ENCODE data around the gene PLCH1. TPM values are rescaled to one million over a fixed set of nuclear protein-coding genes. Genes with fewer than 3 reads are reported as not detected.
"Not testable (repeated sequence)": the region's sequence is repeated elsewhere in the genome, so short reads cannot be mapped to it uniquely, and the experiment has no call there.

Gene PLCH1
- total RNA-seq, 1 donor: 0.36 TPM

GRCh38 chr3:155629556-155629955, 115.3 kb downstream of the PLCH1 start:
- no peak for TF ChIP-seq CTCF (IDR thresholded peaks at IDR 0.05; ENCODE audit: extremely low read depth, low read depth, low read length)
- Histone ChIP-seq H3K4me2 (ENCODE audit: insufficient read depth, low read length) (no peak overlapping the region), H3K4me1 (ENCODE audit: insufficient read depth, low read length) (no peaks in the 10 kb centered on the region), H3K27ac (ENCODE audit: low read depth, low read length) (no peak overlapping the region), H3K9me3 (ENCODE audit: low read depth, low read length) (no peaks in the 10 kb centered on the region), H3K4me3 (ENCODE audit: insufficient read depth, low read length) (no peak overlapping the region), H4K20me1 (ENCODE audit: insufficient read depth, low read length) (no peaks in the 10 kb centered on the region), H3K27me3 (ENCODE audit: insufficient read depth, low read length) (no peaks in the 10 kb centered on the region), H3K79me2 (ENCODE audit: insufficient read depth, low read length) (no peaks in the 10 kb centered on the region), H2AFZ (ENCODE audit: low read length) (no peak overlapping the region), H3K36me3 (ENCODE audit: insufficient read depth, low read length) (no peaks in the 10 kb centered on the region)
- DNase-seq (ENCODE audit: insufficient read length, low spot score, missing footprints): no peak

GRCh38 chr3:155629056-155629455, 115.8 kb downstream of the PLCH1 start:
- Histone ChIP-seq H3K36me3 (ENCODE audit: insufficient read depth, low read length) (no peaks in the 10 kb centered on the region), H4K20me1 (ENCODE audit: insufficient read depth, low read length) (no peaks in the 10 kb centered on the region), H3K79me2 (ENCODE audit: insufficient read depth, low read length) (no peaks in the 10 kb centered on the region), H3K9me3 (ENCODE audit: low read depth, low read length) (no peaks in the 10 kb centered on the region), H3K4me2 (ENCODE audit: insufficient read depth, low read length) (no peak overlapping the region), H2AFZ (ENCODE audit: low read length) (no peak overlapping the region), H3K4me1 (ENCODE audit: insufficient read depth, low read length) (no peaks in the 10 kb centered on the region), H3K27ac (ENCODE audit: low read depth, low read length) (no peak overlapping the region), H3K4me3 (ENCODE audit: insufficient read depth, low read length) (no peak overlapping the region), H3K27me3 (ENCODE audit: insufficient read depth, low read length) (no peaks in the 10 kb centered on the region)
- no peak for DNase-seq (ENCODE audit: insufficient read length, low spot score, missing footprints)
- no peak for TF ChIP-seq CTCF (IDR thresholded peaks at IDR 0.05; ENCODE audit: extremely low read depth, low read depth, low read length)

- not testable (repeated sequence) for H3K4me2 ChIP-seq (ENCODE audit: insufficient read depth, low read length); DNase-seq (ENCODE audit: insufficient read length, low spot score, missing footprints); H4K20me1 ChIP-seq (ENCODE audit: insufficient read depth, low read length); H3K79me2 ChIP-seq (ENCODE audit: insufficient read depth, low read length); H3K9me3 ChIP-seq (ENCODE audit: low read depth, low read length); H3K4me1 ChIP-seq (ENCODE audit: insufficient read depth, low read length); H3K27me3 ChIP-seq (ENCODE audit: insufficient read depth, low read length); H3K36me3 ChIP-seq (ENCODE audit: insufficient read depth, low read length); H3K27ac ChIP-seq (ENCODE audit: low read depth, low read length); H3K4me3 ChIP-seq (ENCODE audit: insufficient read depth, low read length); H2AFZ ChIP-seq (ENCODE audit: low read length)
Observed at GRCh38 chr3:155622647-155623046, 122.2 kb downstream of the PLCH1 start.

- not testable (repeated sequence) for H2AFZ ChIP-seq (ENCODE audit: low read length); H3K79me2 ChIP-seq (ENCODE audit: insufficient read depth, low read length); H4K20me1 ChIP-seq (ENCODE audit: insufficient read depth, low read length); H3K27ac ChIP-seq (ENCODE audit: low read depth, low read length); H3K4me1 ChIP-seq (ENCODE audit: insufficient read depth, low read length); H3K27me3 ChIP-seq (ENCODE audit: insufficient read depth, low read length); H3K4me3 ChIP-seq (ENCODE audit: insufficient read depth, low read length); DNase-seq (ENCODE audit: insufficient read length, low spot score, missing footprints); H3K36me3 ChIP-seq (ENCODE audit: insufficient read depth, low read length); H3K9me3 ChIP-seq (ENCODE audit: low read depth, low read length); H3K4me2 ChIP-seq (ENCODE audit: insufficient read depth, low read length)
Observed at GRCh38 chr3:155620552-155620951, 124.3 kb downstream of the PLCH1 start.

GRCh38 chr3:155619118-155619915, 125.6 kb downstream of the PLCH1 start:
- no peaks in the 10 kb centered on the region for H3K4me1 ChIP-seq (ENCODE audit: insufficient read depth, low read length)
- no peak overlapping the region for H3K27ac ChIP-seq (ENCODE audit: low read depth, low read length)
- TF ChIP-seq CTCF (IDR thresholded peaks at IDR 0.05; ENCODE audit: extremely low read depth, low read depth, low read length): no peak
- DNase-seq (ENCODE audit: insufficient read length, low spot score, missing footprints): no peak
- no peak overlapping the region for H3K4me3 ChIP-seq (ENCODE audit: insufficient read depth, low read length)
- H3K27me3 ChIP-seq (ENCODE audit: insufficient read depth, low read length): no peaks in the 10 kb centered on the region
- no peak overlapping the region for H2AFZ ChIP-seq (ENCODE audit: low read length)
- no peak overlapping the region for H3K4me2 ChIP-seq (ENCODE audit: insufficient read depth, low read length)
- H4K20me1 ChIP-seq (ENCODE audit: insufficient read depth, low read length): no peaks in the 10 kb centered on the region
- H3K36me3 ChIP-seq (ENCODE audit: insufficient read depth, low read length): no peaks in the 10 kb centered on the region
- H3K9me3 ChIP-seq (ENCODE audit: low read depth, low read length): no peaks in the 10 kb centered on the region
- no peaks in the 10 kb centered on the region for H3K79me2 ChIP-seq (ENCODE audit: insufficient read depth, low read length)
